Measurements from ENCODE around the gene PLCG2.

DNA sequence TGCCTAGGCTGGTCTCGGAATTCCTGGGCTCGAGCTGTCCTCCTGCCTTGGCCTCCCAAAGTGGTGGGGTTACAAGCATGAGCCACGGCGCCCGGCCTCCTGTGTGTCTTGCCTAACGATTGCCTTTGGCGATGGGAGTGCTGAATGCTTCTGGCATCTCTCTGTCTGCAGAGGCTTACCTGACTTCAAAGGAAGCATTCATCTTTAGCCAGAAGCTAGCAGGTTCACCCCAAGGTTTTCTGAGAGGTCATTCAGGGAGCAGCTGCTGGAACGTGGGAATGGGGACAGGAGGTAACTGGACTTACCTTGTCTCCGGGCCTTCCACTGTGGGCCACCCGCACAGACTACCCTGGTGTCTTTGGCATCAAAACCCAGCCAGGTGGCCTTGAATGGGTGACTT, 54.7 kb downstream of the PLCG2 start:
- TF ChIP-seq CTCF (IDR thresholded peaks at IDR 0.05) (no peak), POLR2A (IDR thresholded peaks at IDR 0.05) (no peak)
